ENCODE results near the gene TEX26. TPM values are rescaled to one million over a fixed set of nuclear protein-coding genes. Genes with fewer than 3 reads are reported as not detected.

The TEX26 gene
- polyA plus RNA-seq, 1 experiment, result not detected

- peak; percentile 44 for DNase-seq (ENCODE audit: low read depth)
- POLR2A ChIA-PET, result no interaction called here
These were observed 40.5 kb downstream of the TEX26 start for GRCh38 chr13:30972888-30973377.

GRCh38 chr13:30974350-30974749 is 41.9 kb downstream of the TEX26 start:
- Histone ChIP-seq H3K4me3 (ENCODE audit: low read depth, low read length) (no peak overlapping the region), H3K36me3 (ENCODE audit: control insufficient read depth, insufficient read depth, low read length) (no peaks in the 10 kb centered on the region), H3K27me3 (ENCODE audit: control insufficient read depth, insufficient read depth, low read length) (no peaks in the 10 kb centered on the region)
- no peak for TF ChIP-seq CTCF (IDR thresholded peaks at IDR 0.05; ENCODE audit: insufficient read depth, low read depth, low read length)
- CTCF ChIA-PET, result no interaction called here
- POLR2A ChIA-PET, result no interaction called here
- DNase-seq (ENCODE audit: low read depth), result no peak

More at GRCh38 chr13:30972888-30973377, 40.5 kb downstream of the TEX26 start:
- TF ChIP-seq CTCF (IDR thresholded peaks at IDR 0.05; ENCODE audit: insufficient read depth, low read depth, low read length), result no peak
- Histone ChIP-seq H3K27me3 (ENCODE audit: control insufficient read depth, insufficient read depth, low read length) (no peaks in the 10 kb centered on the region), H3K36me3 (ENCODE audit: control insufficient read depth, insufficient read depth, low read length) (no peaks in the 10 kb centered on the region), H3K4me3 (ENCODE audit: low read depth, low read length) (no peak overlapping the region)
- CTCF ChIA-PET, result no interaction called here

- TF ChIP-seq CTCF (IDR thresholded peaks at IDR 0.05; ENCODE audit: insufficient read depth, low read depth, low read length), result no peak
- ChIA-PET POLR2A (no interaction called here), CTCF (interaction anchor here (0.9 kb wide), 1 partner anchor 119 kb away, joined by 3 read pairs; no protein-coding TSS in a partner anchor)
- Histone ChIP-seq H3K36me3 (ENCODE audit: control insufficient read depth, insufficient read depth, low read length) (no peaks in the 10 kb centered on the region), H3K27me3 (ENCODE audit: control insufficient read depth, insufficient read depth, low read length) (no peaks in the 10 kb centered on the region), H3K4me3 (ENCODE audit: low read depth, low read length) (no peak overlapping the region)
- DNase-seq (ENCODE audit: low read depth), result no peak
These were observed 43.6 kb downstream of the TEX26 start for GRCh38 chr13:30976025-30976424.

GRCh38 chr13:30978981-30979956 is 46.8 kb downstream of the TEX26 start:
- no peak for DNase-seq (ENCODE audit: low read depth)

More at GRCh38 chr13:30978981-30979956, 46.8 kb downstream of the TEX26 start:
- TF ChIP-seq CTCF (IDR thresholded peaks at IDR 0.05; ENCODE audit: insufficient read depth, low read depth, low read length), result peak; percentile 56
- no peak overlapping the region for H3K4me3 ChIP-seq (ENCODE audit: low read depth, low read length)
- ChIA-PET CTCF (interaction anchor here (0.6 to 3.3 kb wide), 22 partner anchors 8 to 123 kb away, joined by 3 to 15 read pairs (median 4); no protein-coding TSS in a partner anchor), POLR2A (no interaction called here)
- H3K27me3 ChIP-seq (ENCODE audit: control insufficient read depth, insufficient read depth, low read length), result no peaks in the 10 kb centered on the region
- no peaks in the 10 kb centered on the region for H3K36me3 ChIP-seq (ENCODE audit: control insufficient read depth, insufficient read depth, low read length)

All from BJ (cell line).